ENCODE results near the gene SVIL.
"Not testable (repeated sequence)": the region's sequence is repeated elsewhere in the genome, so short reads cannot be mapped to it uniquely, and the experiment has no call there.

SVIL gene

GRCh38 chr10:29600821-29601220, 34.0 kb downstream of the SVIL start:
- no peak for DNase-seq

- no peak for DNase-seq
These were observed 34.7 kb downstream of the SVIL start for GRCh38 chr10:29600067-29600466.

GRCh38 chr10:29598851-29599311, 35.9 kb downstream of the SVIL start:
- no peak for DNase-seq

GRCh38 chr10:29596826-29597225, 37.9 kb downstream of the SVIL start:
- DNase-seq, result no peak

GRCh38 chr10:29596356-29596755, 38.4 kb downstream of the SVIL start:
- DNase-seq, result no peak

GRCh38 chr10:29595636-29596225, 39.0 kb downstream of the SVIL start:
- DNase-seq, result no peak

GRCh38 chr10:29595146-29595545, 39.6 kb downstream of the SVIL start:
- DNase-seq, result no peak

- no peak for DNase-seq
These were observed 43.2 kb downstream of the SVIL start for GRCh38 chr10:29591651-29591968.

GRCh38 chr10:29590915-29591650, 43.7 kb downstream of the SVIL start:
- DNase-seq, result no peak

GRCh38 chr10:29588629-29589421, 45.9 kb downstream of the SVIL start:
- DNase-seq, result no peak

GRCh38 chr10:29587750-29588628, 46.8 kb downstream of the SVIL start:
- DNase-seq, result not testable (repeated sequence)

GRCh38 chr10:29587102-29587749, 47.5 kb downstream of the SVIL start:
- DNase-seq, result not testable (repeated sequence)

GRCh38 chr10:29586509-29586908, 48.3 kb downstream of the SVIL start:
- DNase-seq, result no peak

- DNase-seq, result peak; percentile 8 to 11
These were observed 49.2 kb downstream of the SVIL start for GRCh38 chr10:29585488-29585976.

GRCh38 chr10:29584436-29584835, 50.3 kb downstream of the SVIL start:
- DNase-seq, result no peak

- no peak for DNase-seq
These were observed 51.1 kb downstream of the SVIL start for GRCh38 chr10:29583674-29584073.

GRCh38 chr10:29582769-29583168, 52.0 kb downstream of the SVIL start:
- DNase-seq, result not testable (repeated sequence)

- no peak for DNase-seq
These were observed 55.3 kb downstream of the SVIL start for GRCh38 chr10:29579455-29579970.

- DNase-seq, result no peak
These were observed 56.3 kb downstream of the SVIL start for GRCh38 chr10:29578457-29578856.

- no peak for DNase-seq
These were observed 58.1 kb downstream of the SVIL start for GRCh38 chr10:29576681-29577080.

- no peak for DNase-seq
These were observed 59.7 kb downstream of the SVIL start for GRCh38 chr10:29575098-29575455.
